Small intestine (tissue), 7 donors: ENCODE measurements around the gene KRT31. TPM values are rescaled to one million over a fixed set of nuclear protein-coding genes. Genes with fewer than 3 reads are reported as not detected.
A peak's percentile ranks its signal among the peaks of the same experiment; 100 is the strongest.
"Not testable (repeated sequence)": the region's sequence is repeated elsewhere in the genome, so short reads cannot be mapped to it uniquely, and the experiment has no call there.

ENCODE experiments used
- DNase-seq, 2 donors: peaks; one replicate each; pipeline versions ENCODE4 v3.0.0 to v3.0.0-alpha.2; 2013
- FAIRE-seq: peaks from 2 replicates; lab custom pipeline; 2012; peaks lifted over from hg19 to GRCh38; lab: Jason Lieb, UNC
- H3K27ac ChIP-seq, 3 donors: one replicate each; pipeline ENCODE4 v1.5.1; 2013; ENCODE audit warnings: low read length in 2 of 3, mild to moderate bottlenecking in 2 of 3, control low read depth in 1 of 3, inconsistent platforms in 1 of 3, low read depth in 1 of 3, moderate library complexity in 1 of 3
- H3K27me3 ChIP-seq, 3 donors: one replicate each; pipeline ENCODE4 v1.6.1; 2013; ENCODE audit warnings: low read length in 3 of 3, inconsistent platforms in 1 of 3; ENCODE audit not compliant: control insufficient read depth in 3 of 3, insufficient read depth in 3 of 3
- H3K36me3 ChIP-seq, 3 donors: one replicate each; pipeline ENCODE4 v1.6.1; 2013; ENCODE audit warnings: low read length in 3 of 3, inconsistent platforms in 1 of 3, low read depth in 1 of 3, mild to moderate bottlenecking in 1 of 3, moderate library complexity in 1 of 3; ENCODE audit not compliant: control insufficient read depth in 3 of 3, insufficient read depth in 2 of 3
- H3K4me1 ChIP-seq, 3 donors: one replicate each; pipeline ENCODE4 v1.6.1; 2013; ENCODE audit warnings: low read length in 2 of 3, inconsistent platforms in 1 of 3, low read depth in 1 of 3, mild to moderate bottlenecking in 1 of 3, moderate library complexity in 1 of 3; ENCODE audit not compliant: control insufficient read depth in 3 of 3, insufficient read depth in 2 of 3
- H3K4me3 ChIP-seq, 3 donors: one replicate each; pipeline ENCODE4 v1.5.1; 2013; ENCODE audit warnings: low read length in 3 of 3, control low read depth in 1 of 3, inconsistent platforms in 1 of 3, low read depth in 1 of 3, mild to moderate bottlenecking in 1 of 3, moderate library complexity in 1 of 3
- H3K9me3 ChIP-seq, 2 donors: one replicate each; pipeline ENCODE4 v1.6.1; 2013; ENCODE audit warnings: low read depth in 1 of 2, low read length in 1 of 2; ENCODE audit not compliant: control insufficient read depth in 2 of 2, insufficient read depth in 1 of 2
- WGBS, 3 donors: extraction: QIAGEN DNeasy Blood & Tissue Kit; methylation state at CpG; one replicate each; pipeline ENCODE4 v1.1.7; 2013; 5-methylcytosine and 5-hydroxymethylcytosine counted together
- polyA plus RNA-seq, 4 donors: library from polyadenylated mRNA; stranded (reverse) in 3 of 4; unstranded in 1 of 4; fragments of 200-250 nt in 3 of 4; fragments of 120-200 nt in 1 of 4; gene quantifications; one replicate each; pipeline versions ENCODE4 v1.2.1 to v1.2.3, GENCODE V29; 2013
- donor health status: healthy with polysubstance abuse.
- donor health status: control.
- donor health status: control.
- donor health status: Bipolar disorder and iron deficiency.
- donor health status: healthy.

KRT31 gene
- polyA plus RNA-seq, 4 donors: not detected

DNA sequence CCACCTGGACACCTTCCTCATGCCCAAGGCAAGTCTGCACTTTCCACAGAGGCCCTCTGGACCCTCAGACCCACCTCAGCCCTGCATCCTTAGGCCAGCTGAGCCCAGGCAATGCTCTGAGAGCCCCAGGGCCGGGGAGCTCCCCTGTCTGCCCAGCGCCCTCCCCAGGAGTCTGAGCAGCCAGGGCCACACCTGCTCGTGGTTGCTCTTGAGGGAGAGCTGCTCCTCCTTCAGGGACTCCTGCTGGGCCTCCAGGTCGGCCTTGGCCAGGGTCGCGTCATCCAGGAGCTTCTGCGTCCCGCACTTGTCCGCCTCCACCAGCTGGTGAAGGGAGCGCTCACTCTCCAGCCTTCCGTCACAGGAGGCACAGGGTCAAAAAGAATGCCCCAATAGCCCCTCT, 25.2 kb upstream of the KRT31 start:
- DNase-seq, H3K9me3 ChIP-seq, FAIRE-seq: not testable (repeated sequence)

DNA sequence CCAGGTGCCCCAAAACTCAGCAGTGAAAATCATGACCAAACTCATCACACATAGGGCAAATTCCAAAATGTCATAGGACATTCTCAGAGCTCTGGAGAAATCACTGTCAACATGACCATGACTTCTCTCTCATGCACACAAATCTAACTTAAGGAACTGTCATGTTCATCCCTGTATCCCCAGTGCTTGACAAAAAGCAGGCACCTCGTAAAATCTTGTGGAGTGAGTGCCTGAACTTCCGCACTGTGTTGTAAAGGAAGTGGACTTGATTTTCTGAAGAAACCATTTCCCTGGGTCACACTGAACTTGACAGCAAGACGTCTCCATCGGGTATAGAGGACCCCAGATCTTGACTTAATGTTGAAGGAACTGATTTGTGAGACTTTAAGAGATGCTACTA, 24.2 kb upstream of the KRT31 start:
- H3K9me3 ChIP-seq: no peaks in the 10 kb centered on the region
- H3K27ac ChIP-seq: no peak overlapping the region
- DNase-seq (no peak), FAIRE-seq (no peak)
- peaks cover 0 to 11% (median 0%) of the 10 kb centered on the region in 3 donors for H3K27me3 ChIP-seq
- no peak overlapping the region for H3K4me3 ChIP-seq
- no peaks in the 10 kb centered on the region for H3K36me3 ChIP-seq
- WGBS, 3 donors: 69 to 83% (median 81%) methylated on average over 4 of the region's 4 CpGs
- no peaks in the 10 kb centered on the region for H3K4me1 ChIP-seq

More for the DNA sequence above, 25.2 kb upstream of the KRT31 start:
- not testable (repeated sequence) for H3K4me1 ChIP-seq, H3K36me3 ChIP-seq, H3K4me3 ChIP-seq, H3K27ac ChIP-seq
- WGBS, 3 donors: 85 to 89% (median 88%) methylated on average over 11 of the region's 11 CpGs
- peaks cover 0 to 11% (median 0%) of the 10 kb centered on the region in 3 donors for H3K27me3 ChIP-seq

DNA sequence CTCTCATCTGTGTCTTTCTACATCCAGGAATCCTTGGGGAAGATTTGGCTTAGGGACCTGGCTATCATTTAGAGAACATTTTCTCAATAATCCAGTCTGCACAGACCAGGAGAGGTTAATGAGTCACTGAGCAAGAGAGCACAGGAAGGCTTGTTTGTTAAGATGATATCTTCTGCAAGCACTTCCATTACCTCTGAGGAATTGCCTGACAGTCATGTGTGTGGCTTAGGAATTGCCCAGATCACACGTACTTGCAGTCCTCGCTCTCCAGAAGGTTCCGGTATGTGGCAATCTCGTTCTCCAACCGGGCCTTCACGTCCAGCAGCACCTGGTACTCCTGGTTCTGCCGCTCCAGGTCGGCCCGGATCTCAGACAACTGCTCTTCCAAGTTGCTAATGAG, 23.7 kb upstream of the KRT31 start:
- Histone ChIP-seq H3K27ac (no peak overlapping the region), H3K36me3 (no peaks in the 10 kb centered on the region), H3K4me1 (no peaks in the 10 kb centered on the region), H3K9me3 (no peaks in the 10 kb centered on the region), H3K4me3 (no peak overlapping the region), H3K27me3 (peaks cover 0 to 11% (median 0%) of the 10 kb centered on the region in 3 donors)
- DNase-seq: no peak
- WGBS, 3 donors: 81 to 88% (median 87%) methylated on average over 9 of the region's 9 CpGs
- no peak for FAIRE-seq

DNA sequence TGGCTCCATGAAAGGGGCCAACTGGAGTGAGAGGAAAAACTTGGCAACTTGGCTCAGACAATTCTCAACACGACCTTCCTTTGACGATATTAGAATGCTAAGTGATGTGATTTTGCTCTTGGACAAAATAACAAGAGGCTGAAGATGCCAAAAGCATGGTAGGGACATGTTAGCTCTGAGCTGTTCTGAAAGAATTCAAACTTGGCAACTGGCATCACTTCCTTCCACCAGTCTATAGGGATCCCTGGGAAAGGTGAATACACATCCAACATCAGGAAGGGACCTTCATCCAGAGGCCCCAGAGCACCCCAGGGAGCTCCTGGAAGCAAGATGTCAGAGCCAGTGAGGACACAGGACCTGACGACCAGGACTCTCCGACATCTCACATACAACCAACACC, 22.7 kb upstream of the KRT31 start:
- H3K4me1 ChIP-seq: no peaks in the 10 kb centered on the region
- 70 to 89% (median 84%) methylated on average over 4 of the region's 4 CpGs for WGBS, 3 donors
- no peak overlapping the region for H3K27ac ChIP-seq
- H3K36me3 ChIP-seq: no peaks in the 10 kb centered on the region
- no peaks in the 10 kb centered on the region for H3K9me3 ChIP-seq
- FAIRE-seq (no peak), DNase-seq (no peak)
- no peak overlapping the region for H3K4me3 ChIP-seq
- peaks cover 0 to 11% (median 0%) of the 10 kb centered on the region in 3 donors for H3K27me3 ChIP-seq

DNA sequence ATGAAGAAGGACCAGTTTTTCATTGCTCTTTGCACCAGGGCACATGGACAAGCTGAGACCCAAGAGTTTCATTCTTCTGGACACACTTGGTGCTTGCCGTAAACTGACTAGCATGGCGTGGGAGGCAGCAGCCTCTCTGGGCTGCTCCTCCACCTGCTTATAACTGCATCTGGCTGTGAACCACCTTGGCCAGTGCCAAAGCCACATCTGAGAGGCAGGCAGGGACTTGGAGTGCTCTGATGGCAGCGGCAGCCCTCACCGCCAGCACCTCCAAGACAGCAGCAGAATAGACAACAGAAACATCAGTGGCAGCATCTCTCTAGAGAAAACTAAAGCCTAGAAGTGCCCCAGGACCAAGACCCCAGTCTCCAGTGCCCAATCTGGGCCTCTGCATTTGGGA, 22.3 kb upstream of the KRT31 start:
- FAIRE-seq (no peak), DNase-seq (no peak)
- H3K36me3 ChIP-seq: no peaks in the 10 kb centered on the region
- H3K27me3 ChIP-seq: peaks cover 0 to 11% (median 0%) of the 10 kb centered on the region in 3 donors
- H3K4me3 ChIP-seq: no peak overlapping the region
- 89 to 96% (median 93%) methylated on average over 4 of the region's 4 CpGs for WGBS, 3 donors
- H3K27ac ChIP-seq: no peak overlapping the region
- no peaks in the 10 kb centered on the region for H3K9me3 ChIP-seq
- H3K4me1 ChIP-seq: no peaks in the 10 kb centered on the region

DNA sequence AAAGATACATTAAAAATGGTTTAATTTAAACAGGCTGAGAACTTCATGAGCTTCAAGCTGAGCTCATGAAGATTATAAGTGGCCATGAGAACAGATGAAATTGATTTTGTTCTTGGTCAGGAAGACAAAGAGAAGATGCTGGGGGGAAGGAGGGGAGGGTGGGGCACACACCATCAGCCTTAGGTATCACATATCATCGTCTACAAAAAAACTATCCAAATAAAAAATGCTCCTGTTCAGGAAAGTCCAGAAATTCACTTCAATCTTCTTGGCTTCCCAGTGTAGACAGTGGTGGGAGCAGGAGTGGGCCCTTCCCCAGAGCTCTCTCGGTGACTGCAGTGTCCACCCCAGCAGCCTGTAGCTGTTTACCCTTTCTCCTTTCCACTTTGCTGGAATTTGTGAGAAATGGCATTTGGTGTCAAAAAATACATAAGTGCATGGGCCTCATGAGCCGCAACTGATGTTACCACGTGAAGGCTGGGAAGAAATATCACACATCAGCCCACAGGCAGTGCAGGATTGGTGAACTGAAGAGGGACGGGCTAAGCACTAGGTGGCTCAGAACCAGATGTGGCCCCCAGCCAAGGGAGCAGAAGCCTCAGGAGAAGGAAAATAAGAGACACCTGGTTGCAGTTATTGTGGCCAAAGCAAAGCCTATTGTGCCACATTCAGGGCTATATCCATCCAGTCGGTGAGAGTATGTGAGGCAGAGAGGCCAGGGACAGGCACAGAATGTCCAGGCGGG, 20.9 kb upstream of the KRT31 start:
- FAIRE-seq: no peak
- 91 to 92% (median 91%) methylated on average over 7 of the region's 7 CpGs for WGBS, 3 donors

DNA sequence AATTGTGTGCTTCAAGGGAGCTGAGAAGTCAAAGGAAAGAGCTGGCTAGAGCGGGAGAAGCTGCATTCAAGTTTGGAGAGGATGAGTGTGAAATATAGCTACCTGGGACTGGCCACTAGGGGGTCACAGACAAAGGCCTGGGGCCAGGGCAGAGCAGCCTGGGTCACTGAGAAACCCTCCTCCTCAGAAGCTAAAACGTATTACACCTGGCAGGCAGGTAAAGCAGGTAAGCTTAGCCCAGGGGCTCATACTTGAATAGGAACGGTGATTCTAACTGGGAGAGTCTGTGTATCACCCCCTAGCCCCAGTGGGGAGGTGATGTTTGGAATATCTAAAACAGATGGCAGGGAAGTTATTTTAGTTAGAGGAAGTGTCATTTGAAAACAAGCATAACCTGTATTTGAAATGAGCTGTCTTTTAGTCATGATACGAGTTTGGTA, 20.2 kb upstream of the KRT31 start:
- Histone ChIP-seq H3K27ac (no peak overlapping the region), H3K4me3 (no peak overlapping the region), H3K36me3 (no peaks in the 10 kb centered on the region), H3K27me3 (peaks cover 0 to 11% (median 0%) of the 10 kb centered on the region in 3 donors), H3K4me1 (no peaks in the 10 kb centered on the region), H3K9me3 (no peaks in the 10 kb centered on the region)
- 40 to 51% (median 47%) methylated on average over 4 of the region's 4 CpGs for WGBS, 3 donors
- peak in 1 of 2 donors; percentile 32 for DNase-seq
- FAIRE-seq: no peak

More for the DNA sequence above, 20.9 kb upstream of the KRT31 start:
- no peak overlapping the region for H3K27ac ChIP-seq
- no peak overlapping the region for H3K4me3 ChIP-seq
- H3K4me1 ChIP-seq: no peaks in the 10 kb centered on the region
- H3K36me3 ChIP-seq: no peaks in the 10 kb centered on the region
- H3K9me3 ChIP-seq: no peaks in the 10 kb centered on the region
- H3K27me3 ChIP-seq: peaks cover 0 to 11% (median 0%) of the 10 kb centered on the region in 3 donors
- DNase-seq: no peak

DNA sequence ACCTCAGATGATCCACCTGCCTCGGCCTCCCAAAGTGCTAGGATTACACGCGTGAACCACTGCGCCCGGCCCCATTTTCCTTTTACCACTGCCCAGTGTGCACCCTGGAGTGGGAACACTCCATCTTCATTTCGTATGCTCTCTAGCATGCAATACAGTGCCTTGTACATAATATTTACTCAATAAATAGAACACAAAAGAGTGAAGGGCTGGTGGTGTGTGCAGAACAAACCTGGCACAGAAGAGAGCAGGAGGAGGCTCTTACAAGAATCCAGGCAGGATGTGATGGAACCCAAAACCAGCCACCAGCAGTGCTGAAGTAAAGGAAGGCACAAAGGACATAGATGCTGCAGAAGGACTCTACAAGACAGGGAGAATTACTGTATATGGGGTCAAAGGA, 19.7 kb upstream of the KRT31 start:
- no peak for FAIRE-seq
- Histone ChIP-seq H3K4me1 (no peaks in the 10 kb centered on the region), H3K36me3 (no peaks in the 10 kb centered on the region), H3K9me3 (no peaks in the 10 kb centered on the region), H3K27ac (no peak overlapping the region), H3K4me3 (no peak overlapping the region), H3K27me3 (peaks cover 0 to 11% (median 0%) of the 10 kb centered on the region in 3 donors)
- 91 to 97% (median 95%) methylated on average over 6 of the region's 6 CpGs for WGBS, 3 donors
- DNase-seq: no peak
